Stomach (tissue), 4 donors: Measurements from ENCODE around the gene ZNF829.

Experiments used
- POLR2A ChIP-seq, 4 donors: fragments of 450-650 bp; IDR thresholded peaks; one replicate each; pipeline ENCODE4 v1.6.1; 2016; ENCODE audit warnings: antibody characterized with exemption in 4 of 4, control low read depth in 2 of 4, mild to moderate bottlenecking in 1 of 4, moderate library complexity in 1 of 4
- TF ChIP-seq, protein P1 (sequence below), 7 experiments: fragments of 450-650 bp in 4 of 7; fragments of 200-600 bp in 3 of 7; sonication (generic) in 3 of 7; IDR thresholded peaks; one replicate each; pipeline ENCODE4 v1.5.1; 2016 to 2019; ENCODE audit warnings: antibody characterized with exemption in 7 of 7, control low read depth in 2 of 7, mild to moderate bottlenecking in 1 of 7

DNA sequence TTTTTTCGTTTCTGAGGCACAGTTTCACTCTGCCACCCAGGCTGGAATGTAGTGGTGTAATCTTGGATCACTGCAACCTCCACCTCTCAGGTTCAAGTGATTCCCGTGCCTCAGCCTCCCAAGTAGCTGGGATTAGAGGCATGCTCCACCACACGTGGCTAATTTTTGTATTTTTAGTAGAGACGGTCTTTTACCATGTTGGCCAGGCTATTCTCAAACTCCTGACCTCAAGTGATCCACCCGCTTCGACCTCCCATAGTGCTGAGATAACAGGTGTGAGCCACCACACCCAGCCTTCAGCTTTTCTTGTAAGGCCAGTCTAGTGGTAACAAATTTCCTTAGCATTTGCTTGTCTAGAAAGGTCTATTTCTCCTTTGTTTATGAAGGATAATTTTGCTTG is 46.3 kb upstream of the ZNF829 start:
- no peak for TF ChIP-seq POLR2A (IDR thresholded peaks at IDR 0.05)
- TF ChIP-seq, protein P1, sequence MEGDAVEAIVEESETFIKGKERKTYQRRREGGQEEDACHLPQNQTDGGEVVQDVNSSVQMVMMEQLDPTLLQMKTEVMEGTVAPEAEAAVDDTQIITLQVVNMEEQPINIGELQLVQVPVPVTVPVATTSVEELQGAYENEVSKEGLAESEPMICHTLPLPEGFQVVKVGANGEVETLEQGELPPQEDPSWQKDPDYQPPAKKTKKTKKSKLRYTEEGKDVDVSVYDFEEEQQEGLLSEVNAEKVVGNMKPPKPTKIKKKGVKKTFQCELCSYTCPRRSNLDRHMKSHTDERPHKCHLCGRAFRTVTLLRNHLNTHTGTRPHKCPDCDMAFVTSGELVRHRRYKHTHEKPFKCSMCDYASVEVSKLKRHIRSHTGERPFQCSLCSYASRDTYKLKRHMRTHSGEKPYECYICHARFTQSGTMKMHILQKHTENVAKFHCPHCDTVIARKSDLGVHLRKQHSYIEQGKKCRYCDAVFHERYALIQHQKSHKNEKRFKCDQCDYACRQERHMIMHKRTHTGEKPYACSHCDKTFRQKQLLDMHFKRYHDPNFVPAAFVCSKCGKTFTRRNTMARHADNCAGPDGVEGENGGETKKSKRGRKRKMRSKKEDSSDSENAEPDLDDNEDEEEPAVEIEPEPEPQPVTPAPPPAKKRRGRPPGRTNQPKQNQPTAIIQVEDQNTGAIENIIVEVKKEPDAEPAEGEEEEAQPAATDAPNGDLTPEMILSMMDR (IDR thresholded peaks at IDR 0.05): no peak
